Fibroblast of skin of left biceps (primary cell): ENCODE data around the gene ERGIC3.

Experiments
- DNase-seq, 2 experiments: peaks; one replicate each; pipeline ENCODE4 v3.0.0-alpha.2; 2013; ENCODE audit warnings: low read depth in 2 of 2

Gene ERGIC3

GRCh38 chr20:35541783-35542662, at the start of gene ERGIC3:
ERGIC3 (plus strand) TSS chr20:35542078; CDS start chr20:35542098, 20 bp downstream.
- peak; percentile 79 to 86 for DNase-seq

- DNase-seq, result no peak
These were observed 49.5 kb upstream of the ERGIC3 start for GRCh38 chr20:35492352-35492751.

- DNase-seq, result no peak
These were observed 45.4 kb upstream of the ERGIC3 start for GRCh38 chr20:35496481-35496880.

- DNase-seq, result no peak
These were observed 44.6 kb upstream of the ERGIC3 start for GRCh38 chr20:35497320-35497719.

GRCh38 chr20:35497780-35498189, 44.1 kb upstream of the ERGIC3 start:
- peak in 1 of 2 experiments; percentile 6 for DNase-seq

GRCh38 chr20:35499271-35499670, 42.6 kb upstream of the ERGIC3 start:
- no peak for DNase-seq

- DNase-seq, result no peak
These were observed 39.5 kb upstream of the ERGIC3 start for GRCh38 chr20:35502352-35502751.

GRCh38 chr20:35503281-35503680, 38.6 kb upstream of the ERGIC3 start:
- no peak for DNase-seq

- no peak for DNase-seq
These were observed 37.9 kb upstream of the ERGIC3 start for GRCh38 chr20:35503841-35504561.

- no peak for DNase-seq
These were observed 37.1 kb upstream of the ERGIC3 start for GRCh38 chr20:35504751-35505150.

- DNase-seq, result no peak
These were observed 35.7 kb upstream of the ERGIC3 start for GRCh38 chr20:35506179-35506578.

GRCh38 chr20:35506872-35507638, 34.8 kb upstream of the ERGIC3 start:
- DNase-seq, result no peak

- DNase-seq, result no peak
These were observed 33.2 kb upstream of the ERGIC3 start for GRCh38 chr20:35508493-35509218.

GRCh38 chr20:35510951-35511735, 30.7 kb upstream of the ERGIC3 start:
- peak; percentile 5 to 8 for DNase-seq

- peak; percentile 6 to 9 for DNase-seq
These were observed 30.0 kb upstream of the ERGIC3 start for GRCh38 chr20:35511814-35512420.

GRCh38 chr20:35514371-35514932, 27.4 kb upstream of the ERGIC3 start:
- DNase-seq, result no peak

GRCh38 chr20:35515341-35515740, 26.5 kb upstream of the ERGIC3 start:
- DNase-seq, result no peak

GRCh38 chr20:35515949-35516645, 25.8 kb upstream of the ERGIC3 start:
- peak; percentile 33 to 36 for DNase-seq

- DNase-seq, result no peak
These were observed 24.8 kb upstream of the ERGIC3 start for GRCh38 chr20:35517125-35517524.
